Endothelial cell of umbilical vein (primary cell): Measurements from ENCODE around the gene FAM118A. TPM values are rescaled to one million over a fixed set of nuclear protein-coding genes. Genes with fewer than 3 reads are reported as not detected.
"Not testable (repeated sequence)": the region's sequence is repeated elsewhere in the genome, so short reads cannot be mapped to it uniquely, and the experiment has no call there.

ENCODE experiments used
- Bru-seq: library from RNA; stranded (reverse); fragments of 400-500 nt; gene quantifications from one replicate; lab custom pipeline; 2021; lab: Mats Ljungman, UMichigan
- BruChase-seq, 2 experiments: library from RNA; stranded (reverse); fragments of 400-500 nt; gene quantifications; one replicate each; lab custom pipeline; 2021; lab: Mats Ljungman, UMichigan
- BruUV-seq: library from RNA; stranded (reverse); fragments of 400-500 nt; replicated peaks from 2 replicates; lab custom pipeline; 2021; lab: Mats Ljungman, UMichigan
- CTCF ChIA-PET: fragments of 300-600, 350-600 bp; sonication (Branson Sonifier 250); formaldehyde crosslinking; loops from one replicate; lab custom pipeline; 2021; ENCODE audit warnings: antibody characterized with exemption, inconsistent platforms; lab: Charles Lee
- POLR2A ChIA-PET: fragments of 300-600, 350-600 bp; sonication (Branson Sonifier 250); formaldehyde crosslinking; loops from one replicate; lab custom pipeline; 2021; ENCODE audit warnings: antibody characterized with exemption, inconsistent platforms; lab: Charles Lee
- DNase-seq: peaks from one replicate; pipeline ENCODE4 v3.0.0-alpha.2; 2011; ENCODE audit warnings: low read depth, low spot score
- FAIRE-seq: peaks from 2 replicates; lab custom pipeline; 2011; peaks lifted over from hg19 to GRCh38; lab: Jason Lieb, UNC
- H2AFZ ChIP-seq: 2 replicates; pipeline ENCODE4 v1.6.0; 2012; ENCODE audit warnings: low read depth, low read length, control low read depth, inconsistent platforms
- H3K27ac ChIP-seq: 2 replicates; pipeline ENCODE4 v1.5.1; 2011; ENCODE audit warnings: low read depth, mild to moderate bottlenecking, control low read depth, low read length, moderate library complexity; ENCODE audit not compliant: insufficient read depth
- H3K27me3 ChIP-seq, 2 experiments: 2 replicates each; pipeline versions ENCODE4 v1.6.0 to v1.6.1; 2011; ENCODE audit warnings: low read length in 2 of 2, mixed read lengths in 1 of 2; ENCODE audit not compliant: control insufficient read depth in 2 of 2, insufficient read depth in 2 of 2
- H3K36me3 ChIP-seq, 2 experiments: 2 replicates in 1 of 2; 3 replicates in 1 of 2; pipeline ENCODE4 v1.5.1; 2011; ENCODE audit warnings: low read length in 2 of 2, mild to moderate bottlenecking in 1 of 2, moderate library complexity in 1 of 2; ENCODE audit not compliant: control insufficient read depth in 2 of 2, insufficient read depth in 2 of 2; ENCODE audit errors: extremely low read depth in 1 of 2
- H3K4me1 ChIP-seq: 3 replicates; pipeline ENCODE4 v1.5.1; 2011; ENCODE audit warnings: mild to moderate bottlenecking, low read length; ENCODE audit not compliant: control insufficient read depth, insufficient read depth; ENCODE audit errors: extremely low read depth
- H3K4me2 ChIP-seq: 2 replicates; pipeline ENCODE4 v1.6.1; 2011; ENCODE audit warnings: low read length, control low read depth, mixed read lengths; ENCODE audit not compliant: insufficient read depth
- H3K4me3 ChIP-seq, 3 experiments: fragments of 200-600 bp in 1 of 3; sonication (generic), shearing (Covaris generic) in 1 of 3; replicated peaks in 1 of 3; 2 replicates each; pipeline ENCODE4 v1.5.1; 2011 to 2016; ENCODE audit warnings: control low read depth in 3 of 3, low read length in 3 of 3, mild to moderate bottlenecking in 2 of 3, inconsistent platforms in 1 of 3, low read depth in 1 of 3, moderate library complexity in 1 of 3; ENCODE audit not compliant: insufficient read depth in 1 of 3
- H3K79me2 ChIP-seq: 2 replicates; pipeline ENCODE4 v1.6.0; 2012; ENCODE audit warnings: low read length, inconsistent platforms; ENCODE audit not compliant: control insufficient read depth, insufficient read depth
- H3K9ac ChIP-seq: replicated peaks from 2 replicates; pipeline ENCODE3; 2011; ENCODE audit warnings: low read length, control low read depth; ENCODE audit not compliant: insufficient read depth; ENCODE audit errors: extremely low read depth
- H3K9me1 ChIP-seq: replicated peaks from 3 replicates; pipeline ENCODE4 v1.6.0; 2011; ENCODE audit warnings: mild to moderate bottlenecking, low read length; ENCODE audit not compliant: control insufficient read depth, insufficient read depth; ENCODE audit errors: extremely low read depth
- H3K9me3 ChIP-seq: replicated peaks from 2 replicates; pipeline ENCODE4 v1.5.1; 2012; ENCODE audit warnings: low read length, inconsistent platforms; ENCODE audit not compliant: control insufficient read depth, insufficient read depth
- H4K20me1 ChIP-seq: replicated peaks from 2 replicates; pipeline ENCODE3; 2011; ENCODE audit warnings: mild to moderate bottlenecking, low read length; ENCODE audit not compliant: control insufficient read depth, insufficient read depth; ENCODE audit errors: extremely low read depth
- EZH2 ChIP-seq: IDR thresholded peaks from 2 replicates; pipeline ENCODE4 v1.6.1; 2012; ENCODE audit warnings: borderline replicate concordance, low read depth, mild to moderate bottlenecking, moderate library complexity, low read length, inconsistent platforms; ENCODE audit not compliant: severe bottlenecking
- FOS ChIP-seq: IDR thresholded peaks from 2 replicates; pipeline ENCODE4 v1.6.1; 2011; ENCODE audit warnings: mild to moderate bottlenecking, low read length, moderate library complexity, borderline replicate concordance; ENCODE audit not compliant: insufficient read depth
- GATA2 ChIP-seq: IDR thresholded peaks from 2 replicates; pipeline ENCODE4 v1.7.0; 2011; ENCODE audit warnings: low read depth, mild to moderate bottlenecking, moderate library complexity, mixed read lengths, low read length; ENCODE audit not compliant: insufficient read length, insufficient read depth
- JUN ChIP-seq: IDR thresholded peaks from 2 replicates; pipeline ENCODE4 v1.6.1; 2011; ENCODE audit warnings: borderline replicate concordance, low read depth; ENCODE audit not compliant: insufficient read length, insufficient read depth
- MYC ChIP-seq: IDR thresholded peaks from one replicate; pipeline ENCODE4 v1.6.1; 2011; ENCODE audit warnings: mild to moderate bottlenecking, low read depth, low read length
- POLR2A ChIP-seq: IDR thresholded peaks from 2 replicates; pipeline ENCODE4 v1.6.1; 2012; ENCODE audit warnings: low read depth, mild to moderate bottlenecking, control low read depth, low read length
- POLR2AphosphoS5 ChIP-seq: IDR thresholded peaks from 2 replicates; pipeline ENCODE4 v1.6.1; 2012; ENCODE audit warnings: low read depth, mild to moderate bottlenecking, control low read depth, low read length, moderate library complexity; ENCODE audit not compliant: insufficient read depth
- dilution Hi-C: fragments of 300-500 bp; cut with MboI; formaldehyde crosslinking; loops from one replicate; pipeline ENCODE4 v1.15.0; 2019; ENCODE audit warnings: low sequenced_read_pairs; ENCODE audit not compliant: extremely low pct_ligation_motif_present
- intact Hi-C: fragments of 100-400 bp; cut with micrococcal nuclease; formaldehyde crosslinking; loops from one replicate; pipeline ENCODE4 v1.10.0; 2022
- long read RNA-seq: library from polyadenylated mRNA; stranded (forward); transcript quantifications from one replicate; pipeline ENCODE4 v2.0.0, GENCODE V29; 2021
- polyA minus RNA-seq, 3 experiments: library from RNA; depleted of rRNA, polyadenylated mRNA; stranded (reverse); fragments of >200 nt; gene quantifications; 1 replicate in 1 of 3; 2 replicates in 2 of 3; pipeline ENCODE4 v1.2.3, GENCODE V29; 2011
- polyA plus RNA-seq, 4 experiments: library from polyadenylated mRNA; depleted of rRNA in 3 of 4; stranded (reverse) in 3 of 4; unstranded in 1 of 4; fragments of >200 nt; gene quantifications; 2 replicates each; pipeline versions ENCODE4 v1.2.1 to v1.2.3, GENCODE V29; 2011 to 2012; ENCODE audit warnings: missing spikeins in 1 of 4
- total RNA-seq: library from RNA; stranded (reverse); gene quantifications from 2 replicates; pipeline ENCODE4 v1.2.3, GENCODE V29; 2021
- TF ChIP-seq, protein P1 (sequence below): IDR thresholded peaks from 2 replicates; pipeline ENCODE4 v1.6.1; 2011; ENCODE audit not compliant: insufficient read depth, insufficient read length
- TF ChIP-seq, protein P2 (sequence below), 2 donors: IDR thresholded peaks; 1 replicate in 1 of 2; 2 replicates in 1 of 2; pipeline ENCODE4 v1.5.1; 2011; ENCODE audit warnings: low read length in 2 of 2, mild to moderate bottlenecking in 2 of 2, moderate library complexity in 2 of 2, control low read depth in 1 of 2, inconsistent platforms in 1 of 2, low read depth in 1 of 2; ENCODE audit not compliant: insufficient read depth in 1 of 2; ENCODE audit errors: extremely low read depth in 1 of 2

The FAM118A gene
- total RNA-seq (20.2 and 44.2 TPM in 2 replicates), polyA plus RNA-seq (19.2 and 25.6 TPM in 2 replicates), polyA minus RNA-seq (56.6 and 57.8 TPM in 2 replicates), Bru-seq, nascent RNA (percentile 68 among the genes with signal in this experiment), BruChase-seq, experiment 1, labeled RNA remaining after a 6-hour chase (percentile 68 among the genes with signal in this experiment), BruChase-seq, experiment 2, labeled RNA remaining after a 2-hour chase (percentile 80 among the genes with signal in this experiment)
- 20.2 and 23.6 TPM in 2 replicates for polyA plus RNA-seq (2011; cell fraction: cytosol; rRNA removed)
- 89.7 and 94.0 TPM in 2 replicates for polyA plus RNA-seq (2011; cell fraction: nucleus; rRNA removed)
- polyA plus RNA-seq (2012) = 71.2 and 114 TPM in 2 replicates
- polyA minus RNA-seq (2011; cell fraction: cytosol; rRNA and poly(A)+ RNA removed) = 9.1 TPM
- polyA minus RNA-seq (2011; cell fraction: nucleus; rRNA and poly(A)+ RNA removed) = 40.2 and 54.7 TPM in 2 replicates
- long read RNA-seq, partial matches to known transcripts = 3 of 43 reads
- long read RNA-seq, other reads (novel, unspliced or antisense) = 38 of 43 reads

DNA sequence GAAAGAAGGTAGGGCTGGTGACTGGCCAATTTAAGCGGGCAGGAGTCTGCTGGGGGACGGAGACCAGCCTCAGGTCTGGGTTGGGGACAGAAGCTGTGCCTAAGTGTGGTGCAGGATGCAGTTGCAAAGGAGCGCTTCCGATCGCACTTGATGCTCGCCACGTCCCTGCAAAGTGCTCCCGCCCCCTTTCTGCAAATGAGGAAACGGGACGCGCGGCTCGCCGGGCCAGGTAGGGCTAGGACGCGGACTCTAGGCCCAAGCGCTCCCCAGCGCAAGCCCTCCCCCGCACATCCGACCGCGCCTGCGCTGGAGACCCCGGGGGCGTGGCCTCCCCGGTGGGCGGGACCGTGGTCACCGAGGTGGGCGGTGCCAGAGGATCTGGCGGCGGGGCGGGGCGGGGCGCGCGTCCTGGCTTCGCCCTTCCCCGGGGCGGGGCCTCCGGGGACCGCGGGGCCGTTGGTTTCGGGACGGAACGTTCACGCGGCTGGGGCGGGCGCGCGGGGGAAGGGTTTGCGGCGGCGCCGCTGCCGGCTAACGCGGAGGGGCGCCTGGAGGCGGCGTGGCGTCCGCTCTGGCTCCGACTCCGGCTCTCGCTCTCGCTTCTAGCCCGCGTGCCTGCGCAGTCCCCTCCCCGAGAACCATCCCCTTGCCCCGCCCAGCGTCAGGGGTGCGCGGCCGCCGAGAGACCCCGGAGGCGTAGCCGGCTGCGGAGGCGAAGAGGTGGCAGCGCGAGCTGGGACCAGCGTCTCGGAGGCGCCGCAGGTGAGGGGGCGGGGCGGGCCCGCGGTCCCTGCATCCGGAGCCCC is at the start of gene FAM118A:
Gene FAM118A (plus strand): TSS at position 513 of the 806 bp plus-strand sequence. CDS start 12,446 bp downstream, outside the sequence.
- peaks cover 33% of the 10 kb centered on the region for H3K79me2 ChIP-seq
- H3K27me3 ChIP-seq = no peaks in the 10 kb centered on the region
- no peaks in the 10 kb centered on the region for H4K20me1 ChIP-seq
- intact Hi-C loops = loop anchor here (1.0 to 10.0 kb wide), 5 partner anchors 9 to 1285 kb away; partner anchors contain the start of genes PARVB, RIBC2 and SMC1B
- FAIRE-seq (peak; percentile 94), DNase-seq (peak; percentile 91)
- H3K27ac ChIP-seq = peak within 1 kb of the TSS; percentile 66
- TF ChIP-seq, protein P1, sequence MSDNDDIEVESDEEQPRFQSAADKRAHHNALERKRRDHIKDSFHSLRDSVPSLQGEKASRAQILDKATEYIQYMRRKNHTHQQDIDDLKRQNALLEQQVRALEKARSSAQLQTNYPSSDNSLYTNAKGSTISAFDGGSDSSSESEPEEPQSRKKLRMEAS = no peak
- TF ChIP-seq, protein P2, sequence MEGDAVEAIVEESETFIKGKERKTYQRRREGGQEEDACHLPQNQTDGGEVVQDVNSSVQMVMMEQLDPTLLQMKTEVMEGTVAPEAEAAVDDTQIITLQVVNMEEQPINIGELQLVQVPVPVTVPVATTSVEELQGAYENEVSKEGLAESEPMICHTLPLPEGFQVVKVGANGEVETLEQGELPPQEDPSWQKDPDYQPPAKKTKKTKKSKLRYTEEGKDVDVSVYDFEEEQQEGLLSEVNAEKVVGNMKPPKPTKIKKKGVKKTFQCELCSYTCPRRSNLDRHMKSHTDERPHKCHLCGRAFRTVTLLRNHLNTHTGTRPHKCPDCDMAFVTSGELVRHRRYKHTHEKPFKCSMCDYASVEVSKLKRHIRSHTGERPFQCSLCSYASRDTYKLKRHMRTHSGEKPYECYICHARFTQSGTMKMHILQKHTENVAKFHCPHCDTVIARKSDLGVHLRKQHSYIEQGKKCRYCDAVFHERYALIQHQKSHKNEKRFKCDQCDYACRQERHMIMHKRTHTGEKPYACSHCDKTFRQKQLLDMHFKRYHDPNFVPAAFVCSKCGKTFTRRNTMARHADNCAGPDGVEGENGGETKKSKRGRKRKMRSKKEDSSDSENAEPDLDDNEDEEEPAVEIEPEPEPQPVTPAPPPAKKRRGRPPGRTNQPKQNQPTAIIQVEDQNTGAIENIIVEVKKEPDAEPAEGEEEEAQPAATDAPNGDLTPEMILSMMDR (IDR thresholded peaks at IDR 0.05; ENCODE audit: extremely low read depth in 1 of 2, insufficient read depth in 1 of 2, low read depth in 1 of 2, low read length in 2 of 2) = peak in 1 of 2 donors; percentile 17
- TF ChIP-seq JUN = no peak
- TF ChIP-seq POLR2AphosphoS5 = peak; percentile 86
- TF ChIP-seq POLR2A = peak; percentile 64
- TF ChIP-seq GATA2 = no peak
- TF ChIP-seq EZH2 = no peak
- no peak for TF ChIP-seq FOS
- TF ChIP-seq MYC = peak; percentile 4
- no peaks in the 10 kb centered on the region for H3K36me3 ChIP-seq
- H3K9ac ChIP-seq = peak within 1 kb of the TSS; percentile 83
- ChIA-PET POLR2A (no interaction called here), CTCF (no interaction called here)
- H3K4me3 ChIP-seq = peak within 1 kb of the TSS; percentile 74 to 98 (median 97)
- BruUV-seq = TSS peak; percentile 50
- H3K4me1 ChIP-seq = peaks cover 24% of the 10 kb centered on the region
- no peaks in the 10 kb centered on the region for H3K9me3 ChIP-seq
- dilution Hi-C loops = no loop called here
- no peaks in the 10 kb centered on the region for H3K9me1 ChIP-seq
- H2AFZ ChIP-seq = peak within 1 kb of the TSS; percentile 85
- peak within 1 kb of the TSS; percentile 61 for H3K4me2 ChIP-seq

DNA sequence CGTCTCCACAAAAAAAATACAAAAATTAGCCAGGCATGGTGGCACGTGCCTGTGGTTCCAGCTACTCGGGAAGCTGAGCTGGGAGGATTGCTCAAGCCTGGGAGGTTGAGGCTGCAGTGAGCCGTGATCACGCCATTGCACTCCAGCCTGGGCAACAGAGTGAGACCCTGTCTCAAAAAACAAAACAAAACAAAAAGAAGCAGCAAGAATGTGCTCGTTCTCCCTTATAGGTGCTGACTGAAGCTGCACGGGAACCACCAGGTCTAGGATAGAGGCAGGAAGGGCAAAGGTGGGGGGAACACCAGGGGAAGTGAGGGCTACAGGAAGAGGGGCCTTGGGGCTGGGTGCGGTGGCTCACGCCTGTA is 49.4 kb upstream of the FAM118A start:
- CTCF ChIA-PET, H3K9me1 ChIP-seq, POLR2A ChIA-PET, H3K9me3 ChIP-seq, H3K27me3 ChIP-seq, BruUV-seq, H3K4me2 ChIP-seq, H3K36me3 ChIP-seq, H3K4me1 ChIP-seq, H3K79me2 ChIP-seq, FAIRE-seq, dilution Hi-C loops, DNase-seq, H3K9ac ChIP-seq, H3K4me3 ChIP-seq, H4K20me1 ChIP-seq, H2AFZ ChIP-seq, H3K27ac ChIP-seq: not testable (repeated sequence)
- intact Hi-C loops = loop anchor here (5.0 kb wide), 1 partner anchor 98 kb away; the partner anchor contains the start of gene NUP50
